GM19035 (cell line): ENCODE results near the gene KCNQ1.

ENCODE experiments used
- ATAC-seq: cut with Tn5 transposase; IDR thresholded peaks from one replicate; pipeline ENCODE4 v1.9.1; 2021; ENCODE audit not compliant: unreplicated experiment

The KCNQ1 gene

DNA sequence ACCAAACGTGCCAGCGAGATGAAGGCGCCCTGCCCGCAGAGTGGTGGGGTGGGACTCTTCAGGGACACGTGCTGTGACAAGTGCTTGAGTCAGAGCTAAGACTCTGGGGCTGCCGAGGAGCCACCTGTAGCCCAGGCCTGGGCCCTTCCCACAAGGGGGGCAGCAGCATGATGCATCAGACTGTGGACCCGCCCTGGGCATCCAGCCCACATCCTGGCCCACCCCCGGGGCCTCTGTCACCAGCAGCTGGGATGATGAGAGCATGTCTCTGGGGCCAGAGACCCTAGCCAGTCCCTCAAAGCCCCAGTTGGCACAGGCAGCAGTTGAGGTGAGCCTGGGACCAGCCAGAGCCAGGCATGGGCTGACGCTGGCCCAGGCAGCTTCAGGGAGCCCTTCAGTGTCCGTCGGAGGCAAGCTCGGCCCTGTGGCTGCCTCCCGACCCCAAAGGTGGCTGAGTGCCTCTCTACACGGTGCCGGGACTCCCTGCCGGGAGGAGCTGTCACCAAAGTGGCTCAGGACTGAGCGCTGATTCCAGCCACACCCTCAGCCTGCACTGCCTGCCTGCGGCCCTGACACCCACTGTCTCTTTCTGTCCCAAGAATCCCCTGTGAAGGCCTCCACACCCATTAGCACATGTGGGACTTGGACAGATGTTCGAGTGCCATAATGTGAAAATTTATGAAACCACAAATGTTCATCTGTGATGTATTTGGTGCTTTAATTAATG is 399.5 kb downstream of the KCNQ1 start:
- ATAC-seq, result no peak

DNA sequence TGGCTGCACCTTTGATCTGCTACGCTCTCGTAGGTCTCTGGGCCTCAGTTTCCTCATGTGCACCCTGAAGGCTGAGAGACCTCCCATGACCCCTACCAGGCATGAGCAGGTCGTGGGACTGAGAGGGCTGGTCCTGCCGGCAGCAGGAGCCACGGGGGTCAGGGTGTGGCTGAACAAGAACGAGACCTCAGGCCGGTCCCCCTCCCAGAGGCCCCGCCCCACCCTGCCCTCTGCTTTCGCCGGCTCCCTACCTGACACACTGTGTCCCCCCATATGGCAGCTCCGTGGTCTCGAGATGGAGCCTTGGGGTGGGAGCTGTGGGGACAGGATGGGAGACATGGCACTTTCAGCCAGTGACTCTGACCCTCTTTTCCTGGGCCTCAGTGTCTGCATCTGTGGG is 400.2 kb downstream of the KCNQ1 start:
- no peak for ATAC-seq

DNA sequence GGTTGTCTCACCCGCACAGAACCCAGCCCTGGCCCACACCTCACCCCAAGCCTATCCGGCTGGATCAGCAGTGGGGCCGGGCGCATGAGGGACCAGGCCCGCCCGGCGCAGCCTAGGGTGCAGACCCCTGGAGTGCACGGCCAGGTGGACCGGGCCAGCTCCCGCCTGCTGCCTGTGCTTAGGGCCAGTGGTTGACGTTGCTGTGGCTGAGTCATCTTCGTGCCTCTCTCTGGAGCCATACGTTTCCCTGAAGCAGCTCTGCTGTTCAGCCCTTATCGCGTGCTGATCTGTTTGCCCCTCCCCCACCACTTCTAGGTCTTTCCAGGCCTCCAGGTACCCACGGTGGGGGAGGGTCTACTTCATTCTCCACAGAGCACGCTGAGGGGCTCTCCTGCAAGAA is 401.2 kb downstream of the KCNQ1 start:
- ATAC-seq, result no peak

DNA sequence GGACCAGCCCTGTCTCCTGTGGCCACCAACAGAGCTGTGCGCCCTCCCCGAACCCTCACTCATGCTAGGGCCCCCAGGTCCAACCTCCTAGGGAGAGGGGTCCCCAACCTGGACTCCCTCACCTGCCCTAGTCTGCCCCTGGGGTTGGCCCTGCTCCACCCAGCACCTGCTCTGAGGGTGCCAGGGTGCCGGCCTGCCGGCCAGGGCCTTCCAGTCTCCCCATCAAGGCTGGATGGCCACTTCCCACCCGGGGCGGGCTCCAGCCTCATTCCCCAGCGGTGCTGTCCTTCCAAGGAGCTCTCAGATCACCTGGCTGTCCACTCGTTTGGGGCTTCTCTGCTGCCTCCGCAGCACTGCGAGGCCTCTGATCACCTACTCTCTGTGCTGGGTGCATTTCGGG is 401.7 kb downstream of the KCNQ1 start:
- ATAC-seq, result no peak

DNA sequence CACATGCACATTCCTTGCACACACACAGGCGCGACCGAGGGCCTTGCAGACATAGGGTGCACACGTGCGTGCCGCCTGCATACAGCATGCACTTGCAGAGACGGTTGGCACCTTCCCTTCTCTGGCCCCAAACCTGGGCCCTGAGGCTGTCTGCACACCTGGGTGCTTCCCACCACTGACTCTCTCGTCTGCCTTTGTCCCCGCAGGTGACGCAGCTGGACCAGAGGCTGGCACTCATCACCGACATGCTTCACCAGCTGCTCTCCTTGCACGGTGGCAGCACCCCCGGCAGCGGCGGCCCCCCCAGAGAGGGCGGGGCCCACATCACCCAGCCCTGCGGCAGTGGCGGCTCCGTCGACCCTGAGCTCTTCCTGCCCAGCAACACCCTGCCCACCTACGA is 402.8 kb downstream of the KCNQ1 start:
- ATAC-seq, result no peak

DNA sequence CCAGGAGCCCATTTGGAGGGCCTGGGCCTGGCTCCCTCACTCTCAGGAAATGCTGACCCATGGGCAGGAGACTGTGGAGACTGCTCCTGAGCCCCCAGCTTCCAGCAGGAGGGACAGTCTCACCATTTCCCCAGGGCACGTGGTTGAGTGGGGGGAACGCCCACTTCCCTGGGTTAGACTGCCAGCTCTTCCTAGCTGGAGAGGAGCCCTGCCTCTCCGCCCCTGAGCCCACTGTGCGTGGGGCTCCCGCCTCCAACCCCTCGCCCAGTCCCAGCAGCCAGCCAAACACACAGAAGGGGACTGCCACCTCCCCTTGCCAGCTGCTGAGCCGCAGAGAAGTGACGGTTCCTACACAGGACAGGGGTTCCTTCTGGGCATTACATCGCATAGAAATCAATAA is 403.7 kb downstream of the KCNQ1 start:
- no peak for ATAC-seq

DNA sequence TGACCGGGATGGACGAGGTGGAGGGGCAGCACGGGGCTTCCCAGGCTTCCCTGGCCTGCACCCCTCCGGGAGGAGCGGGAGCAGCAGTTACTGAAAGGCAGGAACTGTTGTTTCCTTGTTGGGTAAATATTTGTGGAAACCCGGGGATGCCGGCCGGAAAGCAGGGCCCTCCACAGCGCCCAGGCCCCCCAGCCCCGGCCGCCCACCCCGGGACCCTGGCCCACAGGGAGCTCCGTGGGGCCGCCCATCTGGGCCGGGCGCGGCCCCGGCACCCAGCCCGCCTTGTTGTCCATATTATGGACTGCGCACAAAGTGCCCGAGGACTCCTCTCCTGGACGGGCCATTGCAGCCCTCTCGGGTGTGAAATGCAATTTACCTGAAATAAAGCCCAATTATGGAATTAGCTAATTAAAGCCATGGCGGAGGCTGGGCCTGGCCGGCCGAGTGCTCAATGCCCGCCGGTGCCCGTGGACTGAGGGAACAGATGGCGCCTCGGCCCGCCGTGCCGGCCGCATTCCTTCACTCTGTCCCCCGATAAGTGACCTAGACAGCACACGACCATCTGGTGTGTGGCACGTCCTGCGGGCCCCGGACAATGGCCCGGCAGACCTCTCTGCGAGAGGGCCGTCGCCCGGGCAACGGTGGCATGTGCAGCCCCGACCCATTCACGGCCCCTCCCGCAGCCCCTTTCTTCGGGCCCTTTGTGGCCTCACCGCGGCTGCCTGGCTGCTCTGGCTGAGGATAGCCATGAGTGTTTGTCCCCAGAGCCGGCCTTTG is 405.4 kb downstream of the KCNQ1 start:
- no peak for ATAC-seq

DNA sequence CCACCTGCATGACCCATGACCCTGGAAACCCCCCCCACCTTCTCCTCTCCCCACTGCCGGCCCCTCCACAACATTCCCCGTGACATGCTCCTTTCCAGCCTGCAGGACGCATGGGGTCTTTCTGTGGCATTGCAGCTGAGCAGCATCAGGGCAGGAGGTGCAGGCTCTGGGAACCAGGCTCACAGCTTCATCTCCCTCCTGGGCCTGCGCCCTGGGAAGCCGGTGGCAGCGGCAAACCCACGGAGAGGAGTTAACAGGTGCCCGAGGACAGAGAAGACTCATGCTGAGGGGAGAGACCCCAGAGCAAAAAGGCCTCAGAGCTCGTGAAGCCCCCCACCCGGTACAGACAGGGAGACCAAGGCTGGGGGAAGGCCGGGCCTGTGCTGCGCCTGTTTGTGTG is 408.6 kb downstream of the KCNQ1 start:
- ATAC-seq, result no peak

DNA sequence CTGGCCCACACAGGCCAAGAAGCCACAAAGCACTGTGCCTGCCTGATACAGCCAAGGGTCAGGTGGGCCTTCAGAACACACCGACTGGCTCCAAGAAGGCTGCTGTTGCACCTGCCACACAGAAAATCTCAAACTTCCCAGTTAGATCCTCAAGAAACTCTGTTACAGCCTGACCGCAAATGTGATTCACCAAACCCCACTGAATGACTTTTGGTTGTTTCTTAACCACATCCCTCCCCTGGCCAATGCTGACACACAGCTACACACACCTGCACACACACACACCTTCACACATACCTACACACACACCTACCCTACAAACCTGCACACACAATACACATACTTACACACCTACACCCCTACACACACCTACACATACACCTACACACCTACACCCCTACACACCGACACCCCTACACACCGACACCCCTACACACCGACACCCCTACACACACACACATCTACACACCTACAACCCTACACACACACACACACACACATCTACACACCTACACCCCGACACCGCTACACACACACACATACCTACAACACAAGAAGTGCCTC is 409.3 kb downstream of the KCNQ1 start:
- ATAC-seq, result no peak

DNA sequence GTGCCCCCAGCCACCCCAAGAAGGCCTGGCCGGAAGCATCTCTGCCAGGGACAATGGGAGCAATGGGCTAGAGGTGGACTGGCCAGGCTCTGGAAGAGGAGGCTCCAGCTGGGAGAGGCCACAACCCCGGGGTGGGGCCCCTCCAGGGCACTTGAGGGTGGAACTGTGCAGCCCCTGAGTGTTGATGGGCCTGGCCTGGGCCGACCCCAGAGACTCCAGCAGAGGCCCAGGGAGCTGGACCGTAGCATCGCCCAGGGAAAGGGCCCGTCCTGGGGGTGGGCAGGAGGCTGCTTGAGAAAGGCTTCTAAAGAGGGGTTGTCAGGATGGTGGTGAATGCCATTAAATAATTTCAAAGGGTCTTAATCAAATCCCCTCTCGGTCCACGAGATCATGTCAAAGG is 410.4 kb downstream of the KCNQ1 start:
- no peak for ATAC-seq

DNA sequence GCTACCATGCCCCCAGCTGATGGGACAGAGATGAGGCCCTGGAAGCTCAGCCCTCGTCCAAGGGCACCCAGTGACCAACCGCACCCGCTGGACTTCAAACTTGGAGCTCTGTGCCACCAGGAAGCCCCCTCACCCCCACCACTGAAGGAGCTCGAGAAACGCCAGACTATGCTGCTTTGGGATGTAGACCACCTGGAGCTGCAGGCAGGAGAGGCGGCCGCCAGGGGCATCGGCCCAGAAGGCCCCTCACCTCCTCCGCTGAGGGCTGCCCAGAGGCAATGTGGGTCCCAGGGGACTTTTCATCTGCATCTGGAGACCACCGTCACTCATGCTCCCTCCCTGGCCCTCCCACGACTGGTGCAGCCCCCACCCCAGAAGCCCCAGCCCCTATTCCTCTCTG is 412.5 kb downstream of the KCNQ1 start:
- ATAC-seq, result no peak

DNA sequence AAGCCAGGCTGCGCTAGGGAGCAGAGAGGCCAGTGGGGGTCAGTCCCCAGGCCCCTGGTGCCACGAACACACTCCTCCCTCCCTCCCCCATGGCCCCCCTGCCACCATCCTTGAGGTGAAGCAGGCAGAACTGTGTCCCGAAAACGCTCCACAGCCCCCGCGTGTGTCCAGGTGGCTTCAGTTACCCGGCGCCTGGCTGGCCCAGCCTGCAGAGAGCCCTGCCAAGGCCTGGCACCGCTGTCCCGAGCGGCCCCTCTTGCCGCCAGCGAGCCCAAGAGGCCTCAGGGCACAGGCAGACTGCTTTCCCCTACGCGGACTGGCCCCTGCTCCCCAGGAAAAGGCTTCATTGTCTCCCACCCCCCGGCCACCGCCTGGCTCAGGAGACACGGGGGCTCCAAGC is 413.1 kb downstream of the KCNQ1 start:
- no peak for ATAC-seq

DNA sequence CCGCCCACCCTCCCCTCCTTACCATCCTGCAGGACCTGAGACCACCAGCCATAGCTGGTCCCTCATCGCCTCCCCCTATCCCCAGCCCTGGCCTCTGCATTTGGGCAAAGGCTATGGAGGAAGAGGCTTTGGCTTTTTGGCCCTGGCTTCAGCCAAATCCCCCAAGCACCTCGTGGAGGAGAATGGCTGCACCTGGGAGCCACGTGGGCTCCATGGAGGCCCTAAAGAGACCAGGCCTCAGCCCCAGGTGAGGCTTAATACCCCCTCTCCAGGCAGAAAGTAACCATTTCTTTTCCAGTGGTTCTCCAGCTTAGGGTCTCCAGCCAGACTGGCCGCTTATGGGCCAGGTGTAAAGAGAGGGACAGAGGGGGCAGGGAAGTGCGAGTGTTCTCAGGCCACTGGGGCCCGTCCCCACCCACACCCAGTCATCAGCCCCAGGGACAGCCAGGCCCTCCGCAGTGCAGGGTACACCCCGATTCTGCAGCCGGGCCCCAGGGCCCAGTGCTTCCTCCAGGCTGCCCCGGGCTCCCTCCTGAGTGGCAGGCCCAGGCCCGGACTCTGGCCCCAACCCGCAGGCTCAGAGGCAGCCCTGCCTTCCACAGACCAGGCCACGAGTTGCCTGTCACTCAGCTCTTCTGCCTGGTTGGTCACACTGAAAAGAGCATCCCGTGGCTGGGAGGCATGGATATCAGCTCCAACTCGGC is 414.3 kb downstream of the KCNQ1 start:
- no peak for ATAC-seq

DNA sequence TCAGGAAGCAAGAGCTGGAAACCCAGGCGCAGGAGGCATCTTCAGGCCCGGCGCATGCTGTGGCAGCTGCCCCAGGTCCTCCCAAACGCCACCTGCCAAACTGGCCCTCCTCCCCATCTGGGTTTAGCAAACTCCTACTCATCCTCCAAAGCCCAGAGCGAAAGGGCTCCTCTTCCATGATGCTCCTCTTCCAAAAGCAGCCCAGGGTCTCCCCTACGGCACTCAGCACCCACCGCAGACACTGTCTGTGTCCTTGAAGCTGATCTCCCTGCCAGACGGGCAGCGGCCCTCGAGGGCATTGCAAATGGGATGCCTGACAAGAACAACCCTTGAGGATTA is 414.9 kb downstream of the KCNQ1 start:
- ATAC-seq, result no peak

DNA sequence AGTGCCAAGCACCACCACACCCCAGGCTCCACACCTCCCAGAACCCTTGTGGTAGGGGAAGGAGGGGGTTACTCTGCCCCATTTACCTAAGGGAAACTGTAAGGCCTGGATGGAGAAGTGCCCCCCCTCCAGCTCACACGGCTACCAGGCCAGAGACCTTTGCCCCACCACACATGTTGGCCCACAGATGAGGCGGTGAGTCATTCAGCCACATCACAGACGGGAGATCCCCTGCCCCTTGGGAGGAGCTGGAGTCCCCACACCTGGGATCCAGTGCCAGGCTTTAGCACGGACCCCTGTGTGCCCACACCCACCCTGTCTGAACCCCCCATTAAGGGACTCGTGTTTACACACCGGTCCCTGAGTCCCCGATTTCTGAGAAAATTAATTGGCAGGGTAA is 415.8 kb downstream of the KCNQ1 start:
- no peak for ATAC-seq

DNA sequence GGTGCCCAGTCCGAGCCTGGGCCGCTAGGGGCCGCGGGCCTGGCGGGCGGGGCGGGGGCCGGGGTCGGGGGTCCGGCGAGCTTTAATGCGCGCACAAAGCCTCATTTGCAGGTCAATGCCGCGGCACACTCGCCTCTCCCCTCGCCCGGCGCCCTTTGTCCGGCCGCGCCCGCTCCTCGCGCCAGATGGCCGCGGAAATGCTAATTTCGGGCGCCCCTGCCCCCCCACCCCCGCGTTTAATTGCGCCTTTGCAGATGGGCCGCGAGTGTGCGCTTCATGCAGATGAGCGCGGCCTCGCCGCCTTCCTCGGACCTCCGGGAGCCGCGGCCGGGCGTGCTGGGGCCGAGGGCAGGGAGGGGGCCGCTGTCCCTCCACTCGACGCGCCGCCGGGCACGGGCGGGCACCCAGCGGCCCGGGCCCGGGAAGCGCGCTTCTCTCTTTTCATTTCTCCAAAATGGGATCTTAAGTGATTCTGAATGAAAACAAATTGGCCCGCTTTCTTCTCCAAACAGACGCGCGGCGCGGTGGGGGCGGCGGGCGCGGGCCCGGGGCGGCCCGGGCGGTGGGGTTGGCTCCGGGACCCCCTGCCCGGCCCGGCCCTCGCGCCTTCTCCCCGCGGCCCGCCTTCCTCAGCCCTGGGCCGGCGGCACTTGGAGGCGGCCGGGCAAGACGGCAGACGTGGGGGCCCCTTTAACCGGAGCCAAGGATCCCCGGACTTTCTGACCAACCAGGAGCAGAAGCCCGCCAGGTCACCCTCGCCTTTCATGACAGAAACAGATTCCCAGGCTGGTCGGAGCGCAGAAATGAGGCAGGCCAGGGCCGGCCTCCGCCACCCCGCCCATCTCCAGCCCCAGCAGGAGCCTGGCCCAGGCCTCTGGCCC is 417.8 kb downstream of the KCNQ1 start:
- no peak for ATAC-seq

DNA sequence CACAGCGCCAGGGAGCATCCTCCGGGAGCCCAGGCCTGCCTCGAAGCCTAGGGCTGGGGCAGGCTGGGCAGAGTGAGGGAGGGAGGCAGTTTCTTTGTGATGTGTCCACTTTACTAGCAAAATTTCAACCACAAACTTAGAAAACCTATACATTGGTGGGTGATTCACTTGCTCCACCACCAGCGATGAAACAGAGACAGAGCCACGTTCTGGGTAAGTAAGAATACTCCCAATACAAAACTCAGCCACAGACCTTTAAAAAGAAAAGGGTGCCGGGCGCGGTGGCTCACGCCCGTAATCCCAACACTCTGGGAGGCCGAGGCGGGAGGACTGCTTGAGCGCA is 418.4 kb downstream of the KCNQ1 start:
- ATAC-seq, result no peak

DNA sequence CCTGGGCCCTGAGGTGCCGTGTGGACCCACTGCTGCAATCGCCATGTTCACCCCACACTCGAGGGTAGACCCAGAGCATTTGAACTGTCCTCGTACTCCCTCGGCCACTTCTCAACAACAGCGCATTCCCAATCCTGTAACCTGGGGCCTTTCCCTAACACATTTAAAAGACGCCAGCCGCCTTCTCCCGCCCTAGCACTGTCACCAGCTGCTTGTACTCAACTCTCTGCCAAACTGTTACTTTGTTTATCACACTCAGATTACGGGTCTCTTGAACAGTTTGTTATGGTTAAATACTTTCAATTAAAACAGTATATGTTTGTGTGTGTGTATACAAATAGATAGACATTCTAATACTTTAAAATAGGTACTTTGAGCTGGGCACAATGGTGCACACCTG is 420.1 kb downstream of the KCNQ1 start:
- no peak for ATAC-seq

DNA sequence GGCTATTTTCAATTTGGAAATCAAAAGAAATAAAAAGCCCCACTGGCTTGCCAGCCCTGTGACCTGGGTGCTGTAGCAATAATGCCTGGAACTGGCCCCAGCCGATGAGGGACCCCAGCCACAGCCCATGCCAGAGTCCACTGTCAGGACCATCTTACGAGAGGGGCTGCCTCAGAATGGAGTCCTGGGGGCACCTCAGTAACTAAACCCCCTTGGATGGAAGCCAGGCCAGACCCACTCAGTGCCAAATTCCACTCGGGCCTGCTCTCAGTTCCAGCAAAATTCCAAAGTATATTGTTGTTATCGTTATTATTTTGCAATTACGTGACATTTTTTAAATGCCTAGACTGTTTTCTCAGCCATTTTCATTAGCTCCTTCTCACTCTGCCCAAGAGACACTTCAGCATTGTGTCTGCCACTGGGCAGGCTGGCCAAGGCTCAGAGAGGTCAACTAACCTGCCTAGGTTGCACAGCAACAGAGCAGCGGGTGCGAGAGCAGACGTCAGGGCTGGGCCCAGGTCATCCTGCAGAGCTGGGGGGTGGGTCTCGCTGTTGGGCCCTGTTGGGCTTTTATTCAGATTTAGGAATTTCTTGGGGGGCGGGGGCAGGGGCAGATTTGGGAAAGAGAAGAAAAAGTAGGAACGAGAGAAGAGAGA is 421.2 kb downstream of the KCNQ1 start:
- no peak for ATAC-seq

DNA sequence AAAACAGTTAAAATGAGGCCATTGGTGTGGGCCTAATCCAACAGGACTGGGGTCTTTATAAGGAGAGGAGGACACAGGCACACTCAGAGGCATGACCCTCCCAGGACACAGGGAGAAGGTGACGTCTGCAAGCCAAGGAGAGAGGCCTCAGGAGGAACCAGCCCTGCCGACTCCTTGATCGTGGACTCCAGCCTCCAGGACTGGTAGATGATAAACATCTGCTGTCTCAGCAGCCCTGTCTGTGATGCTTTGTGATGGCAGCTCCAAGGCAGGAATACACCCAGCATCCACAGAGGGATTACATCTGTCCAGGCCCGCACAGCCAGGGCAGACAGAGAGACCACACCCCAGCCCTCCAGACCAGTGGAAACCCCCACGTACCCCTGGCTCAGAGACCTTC is 422.3 kb downstream of the KCNQ1 start:
- ATAC-seq, result no peak
